Activated CD8-positive, alpha-beta memory T cell treated with anti-CD3 and anti-CD28 coated beads, Interleukin-2, amount 50 U/mL, for 24 hours (primary cell): Measurements from ENCODE around the gene COX20.
A peak's percentile ranks its signal among the peaks of the same experiment; 100 is the strongest.
"Not testable (repeated sequence)": the region's sequence is repeated elsewhere in the genome, so short reads cannot be mapped to it uniquely, and the experiment has no call there.

Source experiments
- DNase-seq: peaks from one replicate; pipeline ENCODE4 v3.0.0-alpha.2; 2020; ENCODE audit errors: extremely low read depth

Gene COX20

GRCh38 chr1:244822878-244823277 is 12.6 kb upstream of the COX20 start:
- DNase-seq, result no peak

- DNase-seq, result no peak
These were observed 8.7 kb upstream of the COX20 start for GRCh38 chr1:244826712-244827111.

GRCh38 chr1:244830639-244831038 is 4.8 kb upstream of the COX20 start:
- DNase-seq, result no peak

GRCh38 chr1:244833260-244833659 is 2.2 kb upstream of the COX20 start:
- not testable (repeated sequence) for DNase-seq

- DNase-seq, result peak; percentile 8
These were observed 1.5 kb upstream of the COX20 start for GRCh38 chr1:244833734-244834542.

DNA sequence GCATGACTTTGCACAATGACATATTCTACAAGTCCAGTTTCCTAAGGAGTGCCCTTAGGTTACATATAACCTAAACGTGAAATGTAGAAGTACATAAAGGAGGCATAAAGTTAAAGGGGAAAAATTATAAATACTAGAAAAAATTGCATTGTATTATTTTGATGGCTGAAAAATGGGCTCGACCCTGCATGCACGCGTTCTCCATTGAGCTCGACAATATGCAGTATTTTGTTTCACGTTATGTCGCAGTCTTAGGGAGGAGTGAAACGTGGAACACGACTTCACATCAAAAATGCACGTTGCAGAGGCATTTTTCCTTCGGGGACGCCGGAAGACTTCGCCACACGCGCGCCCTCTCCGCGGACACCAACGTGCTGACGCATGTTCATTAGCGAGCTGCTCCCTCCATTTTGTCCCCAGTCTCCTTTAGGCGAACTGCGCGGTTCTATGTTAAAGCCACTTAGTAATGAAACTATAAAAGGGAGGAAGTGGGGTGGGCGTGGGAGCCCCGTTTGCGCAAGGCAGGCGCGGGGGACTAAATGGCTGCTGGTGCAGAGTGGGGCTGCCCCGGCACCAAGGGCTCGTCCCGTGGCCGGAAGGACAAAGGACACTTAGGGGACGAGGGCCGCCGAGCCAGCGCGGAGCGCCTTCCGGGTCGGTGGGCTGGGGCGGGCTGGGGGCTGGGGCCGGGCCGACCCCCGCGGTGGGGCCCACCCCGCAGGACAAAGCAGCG is 749 bp upstream of the COX20 start:
- peak; percentile 80 for DNase-seq

GRCh38 chr1:244836135-244836521 is 670 bp downstream of the COX20 start:
- DNase-seq, result no peak

DNA sequence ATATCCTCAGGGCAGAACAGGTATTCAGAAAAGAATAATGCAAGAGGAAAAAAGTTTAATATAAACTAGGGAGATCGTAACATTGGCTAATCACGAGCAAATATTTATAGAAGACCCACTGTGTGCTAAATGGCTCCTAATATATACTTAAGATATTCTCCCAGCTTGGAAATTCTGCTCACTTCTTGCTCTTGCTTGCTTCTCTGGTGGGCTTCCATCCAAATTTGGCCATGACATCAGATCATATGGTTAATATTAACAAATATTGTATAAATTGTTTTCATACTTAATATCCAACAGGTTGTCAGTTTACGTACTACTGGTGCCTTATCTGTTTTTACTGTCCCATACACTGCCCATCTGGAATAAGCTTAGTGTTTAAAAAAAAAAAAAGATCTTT is 1.1 kb downstream of the COX20 start:
- no peak for DNase-seq

DNA sequence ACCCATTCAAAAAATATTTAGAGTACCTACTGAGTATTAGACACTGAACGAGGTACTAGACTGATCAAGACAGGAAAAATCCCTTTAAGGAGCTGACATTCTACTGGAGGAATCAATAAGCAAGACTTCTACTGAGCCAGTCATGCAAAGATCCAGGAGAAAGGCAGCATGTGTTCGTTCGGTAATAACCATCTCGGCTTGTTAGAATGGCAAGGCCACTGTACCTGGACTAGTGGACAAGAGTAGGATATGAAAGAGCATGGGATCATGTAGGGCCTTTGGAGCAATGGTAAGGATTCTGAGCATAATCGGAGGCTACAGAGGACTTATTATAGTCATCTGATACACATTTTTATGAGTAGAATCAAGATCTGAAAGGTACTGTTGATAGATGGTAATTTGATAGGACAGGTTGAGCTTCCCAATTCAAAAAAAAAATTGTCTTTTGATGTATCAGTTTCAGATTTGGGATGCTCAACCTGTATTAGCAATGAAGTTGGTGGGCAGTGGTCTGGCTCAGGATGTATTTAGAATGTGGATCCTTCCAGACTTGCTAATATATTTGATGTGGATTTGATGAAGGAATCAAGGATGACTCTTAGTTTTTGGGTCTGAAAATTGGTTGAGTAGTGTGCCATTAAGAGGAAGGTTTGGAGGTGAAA is 2.3 kb downstream of the COX20 start:
- no peak for DNase-seq

DNA sequence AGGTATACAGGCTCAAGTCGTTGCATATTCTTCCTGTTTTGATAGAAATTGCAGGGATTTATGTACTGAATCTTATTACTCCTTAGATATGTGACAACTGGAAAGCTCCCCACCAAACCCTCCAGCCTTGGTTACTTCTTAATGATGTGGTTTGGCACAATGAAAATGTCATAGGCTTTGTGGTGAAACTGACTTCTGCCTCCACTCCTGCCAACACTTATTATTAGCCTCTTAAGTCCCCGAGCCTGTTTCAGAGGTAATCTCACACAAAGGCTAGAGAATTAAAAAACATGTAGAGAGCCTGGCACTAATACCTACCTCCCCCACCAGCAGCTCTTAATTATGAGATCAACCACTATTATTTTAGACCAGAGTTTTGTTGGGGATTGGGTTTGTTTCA is 4.2 kb downstream of the COX20 start:
- DNase-seq, result no peak

GRCh38 chr1:244840219-244840794 is 4.8 kb downstream of the COX20 start:
- no peak for DNase-seq

DNA sequence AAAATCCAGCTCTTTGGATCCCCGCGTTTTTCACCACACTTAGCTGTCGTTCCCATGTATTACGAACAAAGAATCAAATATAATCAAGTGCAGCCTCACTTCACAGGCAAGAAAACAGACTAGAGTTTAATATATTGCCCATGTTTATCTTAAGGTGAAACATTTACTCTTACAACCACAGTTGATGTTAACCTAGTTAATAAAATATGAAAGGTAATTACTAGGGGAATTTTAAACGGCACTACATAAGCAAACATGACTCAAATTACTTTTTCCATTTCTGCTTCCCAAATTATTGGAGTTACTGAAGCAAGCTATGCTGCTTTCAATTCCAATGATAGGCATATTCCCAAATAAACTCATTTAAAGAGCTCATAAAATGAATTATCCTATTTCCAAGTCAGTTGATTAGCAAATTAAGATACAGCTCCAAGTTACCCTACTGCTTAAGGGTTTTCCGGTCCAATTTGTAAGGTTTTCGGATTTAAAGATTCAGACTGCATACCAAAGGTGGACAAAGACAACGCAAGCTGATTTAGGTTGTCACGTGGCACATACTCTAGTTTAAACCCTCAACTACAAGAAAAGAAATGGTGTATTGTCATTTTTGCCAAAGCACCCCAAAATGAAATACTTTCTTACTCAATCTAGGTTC is 5.9 kb downstream of the COX20 start:
- no peak for DNase-seq

DNA sequence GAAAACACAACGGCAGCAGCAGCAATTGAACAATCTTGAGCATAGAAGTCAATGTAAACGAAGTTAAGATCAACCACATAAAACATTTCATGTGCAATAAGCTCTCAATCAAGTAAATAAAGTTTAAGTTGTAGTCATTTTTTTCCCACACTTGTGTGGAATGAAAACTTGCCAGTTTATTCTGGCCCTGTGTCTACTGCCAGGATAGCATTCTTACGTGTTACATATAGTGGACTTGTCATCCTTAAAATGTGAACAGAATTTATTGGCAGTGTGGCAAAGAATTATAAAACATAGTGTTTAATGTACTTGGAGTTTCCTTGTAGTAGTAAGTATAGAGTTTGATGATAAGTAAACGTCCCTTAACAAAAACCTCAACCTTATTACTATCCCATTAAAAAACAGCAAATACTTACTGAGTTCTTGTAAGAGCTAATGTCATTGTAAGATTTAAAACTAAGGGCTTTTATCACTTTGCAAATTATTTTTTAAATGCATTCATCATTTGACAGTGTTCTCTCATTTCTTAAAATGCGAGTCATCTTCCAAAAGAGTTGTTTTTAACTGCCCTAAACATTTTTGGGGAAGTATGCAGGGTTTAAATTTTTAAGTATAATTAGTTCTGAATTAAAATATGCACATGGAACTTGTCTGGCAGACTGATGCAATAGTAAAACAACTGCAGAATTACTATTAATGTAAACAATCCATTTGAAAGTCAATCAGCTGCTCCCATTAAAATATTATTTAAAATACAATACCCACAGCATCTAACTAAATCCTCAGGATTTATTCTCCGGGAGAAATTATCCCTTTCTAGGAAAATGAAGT is 7.9 kb downstream of the COX20 start:
- no peak for DNase-seq

DNA sequence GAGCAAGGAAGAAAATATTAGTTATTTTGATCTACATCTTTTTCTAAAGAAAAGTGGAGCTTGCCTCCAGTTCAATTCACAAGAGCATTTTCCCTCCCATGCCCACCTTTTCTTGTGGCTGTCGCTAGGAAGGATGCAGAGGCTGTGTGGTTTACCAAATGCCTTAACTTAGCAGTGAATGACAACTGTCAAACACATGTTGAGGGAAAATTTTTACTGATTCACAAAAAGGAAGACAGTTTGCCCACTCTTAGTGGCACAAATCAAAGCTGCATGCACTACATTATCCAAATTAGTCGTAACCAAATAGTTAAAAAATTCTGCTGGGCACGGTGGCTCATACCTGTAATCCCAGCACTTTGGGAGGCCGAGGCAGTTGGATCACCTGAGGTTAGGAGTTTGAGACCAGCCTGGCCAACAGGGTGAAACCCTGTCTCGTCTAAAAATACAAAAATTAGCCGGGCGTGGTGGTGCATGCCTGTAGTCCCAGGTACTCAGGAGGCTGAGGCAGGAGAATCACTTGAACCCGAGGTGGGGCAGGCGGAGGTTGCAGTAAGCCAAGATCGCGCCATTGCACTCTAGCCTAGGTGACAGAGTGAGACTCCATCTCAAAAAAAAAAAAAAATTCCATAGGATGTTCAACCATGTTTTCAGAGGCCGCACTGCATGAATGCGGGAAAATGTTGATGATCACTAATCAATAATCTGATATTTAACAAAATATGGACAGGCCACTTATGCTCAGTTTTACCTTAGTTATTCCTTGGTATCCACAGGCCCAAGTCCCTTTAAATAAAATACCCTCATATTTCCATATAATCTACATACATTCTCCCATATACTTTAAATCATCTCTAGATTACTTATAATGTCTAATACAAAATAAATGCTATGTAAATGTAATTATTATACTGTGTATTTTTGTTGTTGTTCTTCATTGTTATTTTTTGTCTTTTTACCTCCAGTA is 9.0 kb downstream of the COX20 start:
- no peak for DNase-seq

- no peak for DNase-seq
These were observed 11.2 kb downstream of the COX20 start for GRCh38 chr1:244846653-244847052.

GRCh38 chr1:244849189-244849866 is 13.9 kb downstream of the COX20 start:
- no peak for DNase-seq

- DNase-seq, result no peak
These were observed 14.8 kb downstream of the COX20 start for GRCh38 chr1:244850099-244850852.

DNA sequence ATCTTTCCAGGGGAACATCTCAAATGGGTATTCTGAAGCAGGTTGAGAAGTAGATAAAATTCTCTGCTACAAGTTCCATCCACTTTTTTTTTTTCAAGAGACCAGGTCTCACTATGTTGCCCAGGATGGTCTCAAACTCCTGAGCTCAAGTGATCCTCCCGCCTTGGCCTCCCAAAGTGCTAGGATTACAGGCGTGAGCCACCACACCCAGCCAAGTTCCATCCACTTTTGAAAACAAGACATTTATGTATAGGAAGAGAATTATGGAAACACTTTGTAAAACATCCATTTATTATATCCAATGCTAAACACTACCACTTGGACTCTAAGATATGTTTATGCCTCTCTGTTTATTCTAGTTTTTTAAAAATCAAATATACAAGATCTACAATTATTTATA is 15.4 kb downstream of the COX20 start:
- DNase-seq, result no peak
